Fibroblast of lung (primary cell): ENCODE results near the gene BCAN.

ENCODE experiments used
- CTCF ChIP-seq, 2 donors: IDR thresholded peaks in 1 of 2; conservative IDR thresholded peaks in 1 of 2; 1 replicate in 1 of 2; 2 replicates in 1 of 2; pipeline ENCODE4 v1.5.1; 2011 to 2012; ENCODE audit warnings: low read length in 2 of 2, control low read depth in 1 of 2, inconsistent platforms in 1 of 2, low read depth in 1 of 2, mild to moderate bottlenecking in 1 of 2
- EZH2 ChIP-seq: IDR thresholded peaks from 2 replicates; pipeline ENCODE4 v1.5.1; 2012; ENCODE audit warnings: low read length, control low read depth, mild to moderate bottlenecking; ENCODE audit errors: missing control alignments

GRCh38 chr1:156704930-156705320 lies 63.0 kb downstream of the BCAN start:
- TF ChIP-seq CTCF (conservative IDR thresholded peaks at IDR 0.05 in 1 of 2, IDR thresholded peaks at IDR 0.05 in 1 of 2; ENCODE audit: low read depth in 1 of 2, low read length in 2 of 2) (no peak), EZH2 (no peak)
